ENCODE measurements around the gene GRM8.
"Not testable (repeated sequence)": the region's sequence is repeated elsewhere in the genome, so short reads cannot be mapped to it uniquely, and the experiment has no call there.

Gene GRM8

GRCh38 chr7:127029823-127030222 lies 222.9 kb downstream of the GRM8 start:
- no peak for DNase-seq (ENCODE audit: low spot score)

- DNase-seq (ENCODE audit: low spot score) = no peak
Observed at GRCh38 chr7:127021857-127022256, 230.9 kb downstream of the GRM8 start.

DNA sequence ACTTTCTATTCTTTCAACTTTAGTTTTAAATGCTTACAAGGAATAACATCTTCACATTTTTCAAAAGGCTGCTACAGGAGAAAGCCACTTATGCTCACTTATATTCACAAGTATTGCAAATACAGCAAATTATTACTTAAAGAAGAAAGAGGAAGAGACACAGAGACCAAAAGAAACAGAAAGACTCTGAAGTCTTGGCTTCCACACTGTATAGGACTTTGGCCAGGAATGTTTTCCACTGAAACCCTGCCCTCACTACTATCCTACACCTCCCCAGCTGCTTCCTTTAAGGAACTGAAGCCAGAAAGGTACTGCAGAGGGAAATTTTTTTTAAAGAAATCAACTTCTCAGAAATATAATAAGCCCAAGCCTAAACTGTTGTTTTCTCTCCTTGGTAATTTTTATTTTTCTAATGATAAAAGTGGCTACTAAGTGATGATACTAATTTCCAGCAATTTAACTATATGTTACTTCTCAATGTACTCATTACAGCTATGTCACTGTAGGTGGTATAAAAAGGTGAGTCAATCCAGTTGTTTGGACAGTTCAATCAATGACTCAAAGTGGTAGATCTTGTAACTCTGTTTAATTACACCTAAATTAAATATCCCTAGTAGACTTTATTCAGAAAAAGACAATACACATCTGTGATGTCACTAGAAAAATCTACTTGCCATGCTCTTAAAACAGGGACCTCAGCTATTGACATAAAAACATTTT lies 231.6 kb downstream of the GRM8 start:
- no peak for DNase-seq (ENCODE audit: low spot score)

DNA sequence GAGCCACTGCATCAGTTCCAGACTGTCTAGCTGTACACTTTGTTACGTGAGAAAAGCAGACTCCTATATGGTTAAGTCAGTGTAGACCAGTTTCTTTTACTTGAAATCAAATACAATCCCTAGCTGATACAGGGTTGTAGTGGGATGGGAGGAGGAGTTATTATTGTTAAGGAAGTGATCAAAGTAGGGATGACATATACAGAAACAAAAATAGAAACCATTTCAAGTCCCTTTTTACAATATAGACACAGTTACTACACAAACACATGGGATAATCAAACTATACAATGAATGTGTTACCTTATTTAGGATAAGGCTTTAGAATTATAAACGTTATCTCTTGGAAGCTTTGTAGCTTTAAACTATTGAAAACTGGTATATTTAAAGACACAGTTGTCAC lies 233.9 kb downstream of the GRM8 start:
- no peak for DNase-seq (ENCODE audit: low spot score)

DNA sequence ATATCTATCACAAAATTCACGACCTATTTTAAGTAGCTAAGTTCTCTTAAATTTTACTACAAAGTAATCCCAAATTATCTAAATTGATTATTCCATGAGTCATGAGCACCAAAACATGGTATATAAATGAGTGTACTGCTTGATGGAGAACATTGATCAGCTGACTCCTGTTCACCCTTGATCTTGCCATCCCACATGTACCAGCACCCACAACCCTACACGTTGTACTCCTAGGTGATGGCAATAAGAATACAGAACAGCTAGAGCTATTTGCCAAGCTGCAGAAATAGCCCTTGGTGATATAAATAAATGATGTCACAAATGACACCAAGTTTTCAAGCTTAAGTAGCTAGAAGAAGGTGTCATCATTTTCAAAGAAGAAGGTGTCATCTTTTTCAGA lies 235.5 kb downstream of the GRM8 start:
- no peak for DNase-seq (ENCODE audit: low spot score)

DNA sequence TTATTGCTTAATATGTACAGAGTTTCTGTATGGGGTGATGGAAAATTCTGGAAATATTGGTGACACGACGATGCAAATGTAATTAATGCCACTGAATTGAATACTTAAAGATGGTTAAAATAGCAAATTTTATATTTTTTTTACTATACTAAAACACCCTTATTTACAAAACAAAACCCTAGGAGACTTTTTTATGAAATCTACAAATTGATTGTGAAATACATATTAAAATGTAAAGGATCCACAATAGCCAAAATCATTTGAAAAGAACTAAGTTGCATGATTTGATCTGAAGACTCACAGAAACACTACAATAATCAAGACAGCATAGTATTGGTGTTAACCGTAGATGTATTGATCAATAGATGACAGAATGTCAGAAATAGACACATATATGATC lies 252.0 kb downstream of the GRM8 start:
- DNase-seq (ENCODE audit: low spot score) = no peak

DNA sequence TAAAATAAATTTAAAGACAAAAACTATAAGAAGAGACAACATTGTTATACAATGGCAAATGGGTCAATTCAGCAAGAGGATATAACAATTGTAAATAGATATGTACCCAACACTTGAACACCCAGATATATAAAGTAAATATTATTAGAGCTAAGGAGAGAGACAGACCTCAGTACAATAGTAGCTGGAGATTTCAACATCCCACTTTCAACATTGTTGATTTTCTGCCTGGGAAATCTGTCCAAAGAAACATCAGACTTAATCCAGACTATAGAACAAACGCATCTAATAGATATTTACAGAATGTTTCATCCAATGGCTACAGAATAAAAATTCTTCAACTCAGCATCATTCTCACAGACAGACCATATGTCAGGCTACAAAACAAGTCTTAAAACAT lies 256.1 kb downstream of the GRM8 start:
- no peak for DNase-seq (ENCODE audit: low spot score)

DNA sequence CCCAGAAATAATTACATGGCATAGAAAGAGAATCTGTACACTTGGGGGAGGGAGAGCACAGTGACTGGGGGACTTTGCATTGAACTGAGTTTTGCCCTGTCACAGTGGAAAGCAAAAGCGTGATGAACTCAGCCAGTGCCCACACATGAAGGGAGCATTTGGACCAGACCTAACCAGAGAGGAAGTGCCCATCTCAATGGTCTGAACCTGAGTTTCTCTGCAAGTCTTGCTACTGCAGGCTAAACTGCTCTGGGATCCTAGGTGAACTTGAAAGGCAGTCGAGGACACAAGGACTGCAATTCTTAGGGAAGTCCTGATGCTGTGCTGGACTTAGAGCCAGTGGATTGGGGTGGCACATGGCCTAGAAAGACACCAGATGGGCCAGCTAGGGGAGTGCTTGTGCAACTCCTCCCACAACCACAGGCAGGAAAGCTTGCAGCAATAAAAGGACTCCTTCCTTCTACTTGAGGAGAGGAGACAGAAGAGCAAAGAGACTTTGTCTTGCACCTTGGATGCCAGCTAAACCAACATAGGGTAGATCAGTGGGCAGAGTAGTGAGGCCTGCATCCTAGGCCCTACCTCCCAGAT lies 259.0 kb downstream of the GRM8 start:
- DNase-seq (ENCODE audit: low spot score) = no peak

GRCh38 chr7:126988022-126988421 lies 264.7 kb downstream of the GRM8 start:
- DNase-seq (ENCODE audit: low spot score) = no peak

GRCh38 chr7:126979722-126980121 lies 273.0 kb downstream of the GRM8 start:
- no peak for DNase-seq (ENCODE audit: low spot score)

DNA sequence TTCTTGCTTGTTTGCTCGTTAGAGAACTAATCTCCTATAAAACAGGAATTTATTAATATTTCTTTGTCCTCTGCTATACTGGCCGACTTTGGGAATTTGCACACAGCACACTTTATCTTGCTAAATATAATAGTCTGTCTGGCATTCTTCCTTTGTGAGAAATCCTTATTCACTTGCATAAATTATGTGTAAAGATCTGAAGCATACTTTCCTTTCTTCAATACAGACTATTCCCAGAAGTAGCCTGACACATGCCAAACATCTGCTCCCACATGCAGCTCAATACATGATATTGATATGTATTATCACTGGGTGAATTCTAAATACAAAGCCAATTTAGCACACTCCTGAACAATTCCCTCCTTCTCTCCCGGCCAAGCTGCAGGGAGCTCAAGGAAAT lies 273.9 kb downstream of the GRM8 start:
- no peak for DNase-seq (ENCODE audit: low spot score)

DNA sequence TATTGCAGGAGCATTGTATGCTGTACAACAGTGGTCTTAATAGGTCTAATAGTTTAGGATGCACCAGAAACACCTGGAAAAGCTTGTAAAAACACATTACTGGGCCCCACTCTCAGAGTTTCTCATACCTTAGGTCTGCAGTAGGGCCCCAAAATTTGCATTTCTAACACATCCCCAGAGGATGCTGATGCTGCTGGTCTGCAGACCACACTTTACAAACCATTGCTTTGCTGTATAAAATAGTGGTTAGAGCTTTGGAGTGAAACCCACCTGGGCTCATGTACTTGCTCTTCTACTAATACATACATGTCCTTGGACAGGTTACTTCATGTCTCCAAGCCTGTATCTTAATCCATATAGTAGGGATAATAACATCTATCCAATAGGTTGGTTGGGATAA lies 279.7 kb downstream of the GRM8 start:
- no peak for DNase-seq (ENCODE audit: low spot score)

GRCh38 chr7:126972571-126972970 lies 280.2 kb downstream of the GRM8 start:
- no peak for DNase-seq (ENCODE audit: low spot score)

GRCh38 chr7:126959649-126960048 lies 293.1 kb downstream of the GRM8 start:
- DNase-seq (ENCODE audit: low spot score) = no peak

GRCh38 chr7:126958367-126958766 lies 294.4 kb downstream of the GRM8 start:
- no peak for DNase-seq (ENCODE audit: low spot score)

DNA sequence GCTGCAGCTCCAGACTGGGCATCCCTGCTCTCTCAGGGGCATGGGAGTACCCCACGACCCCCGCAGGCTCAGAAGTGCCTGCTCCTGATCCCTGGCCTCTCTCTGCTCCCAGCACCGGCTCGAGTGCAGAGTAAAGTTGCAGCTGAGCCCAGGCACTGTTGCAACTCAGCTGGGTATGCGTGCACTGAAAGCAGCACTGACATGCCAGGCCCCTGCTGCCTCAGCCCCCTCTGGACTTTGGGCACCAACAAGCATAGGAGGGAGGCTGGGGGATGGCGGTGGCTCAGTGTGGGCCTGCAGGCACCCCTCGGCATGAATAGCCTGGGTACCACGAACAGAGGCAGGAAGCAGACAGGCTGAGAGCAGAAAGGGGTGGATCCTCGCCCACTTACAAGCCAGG lies 295.3 kb downstream of the GRM8 start:
- no peak for DNase-seq (ENCODE audit: low spot score)

DNA sequence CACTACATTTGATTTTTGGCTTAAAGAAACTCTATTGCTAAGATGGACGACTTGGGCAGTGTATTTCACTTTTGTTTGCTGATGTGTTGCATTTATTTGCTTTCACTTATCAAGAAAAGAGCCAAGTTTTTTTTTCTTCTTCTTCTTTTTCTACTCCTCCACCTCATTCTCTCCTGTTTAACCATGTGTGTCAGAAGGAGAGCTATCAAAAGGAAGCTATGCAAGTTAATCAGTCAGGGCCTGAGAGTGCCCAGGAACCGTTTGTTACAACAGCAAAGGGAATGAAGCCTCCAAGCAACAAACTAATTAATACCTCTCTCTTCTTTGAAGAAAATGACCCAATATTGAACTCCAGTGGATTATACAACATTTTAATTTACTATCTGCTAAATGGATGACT lies 299.3 kb downstream of the GRM8 start:
- no peak for DNase-seq (ENCODE audit: low spot score)

GRCh38 chr7:126948664-126949063 lies 304.1 kb downstream of the GRM8 start:
- no peak for DNase-seq (ENCODE audit: low spot score)

DNA sequence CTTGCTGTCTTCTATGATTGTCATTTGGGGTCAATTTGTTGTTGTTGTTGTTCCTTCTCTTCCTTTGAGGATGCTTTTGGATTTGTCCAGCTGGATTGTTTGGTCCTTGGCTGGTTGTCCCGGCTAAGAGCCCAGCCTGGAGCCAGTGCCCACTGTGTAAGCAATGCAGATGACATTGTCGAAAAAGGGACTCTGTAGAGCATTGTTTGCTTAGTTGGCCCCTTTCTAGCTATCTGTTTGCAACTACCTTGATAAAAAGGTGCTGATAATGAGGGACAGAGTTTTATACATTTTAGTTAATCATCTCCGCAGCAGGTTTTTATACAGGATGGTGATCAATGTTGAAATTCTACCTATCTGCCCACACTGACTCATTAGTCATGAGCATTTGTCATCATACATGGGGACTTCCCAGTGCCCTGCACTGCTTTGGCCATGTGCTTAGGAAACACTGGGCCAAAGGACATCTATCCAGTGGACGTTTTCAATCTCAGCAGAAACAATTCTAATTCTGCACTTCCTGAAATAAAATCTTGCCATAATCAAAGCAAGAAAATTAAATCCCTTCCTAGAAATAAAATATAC lies 311.9 kb downstream of the GRM8 start:
- no peak for DNase-seq (ENCODE audit: low spot score)

DNA sequence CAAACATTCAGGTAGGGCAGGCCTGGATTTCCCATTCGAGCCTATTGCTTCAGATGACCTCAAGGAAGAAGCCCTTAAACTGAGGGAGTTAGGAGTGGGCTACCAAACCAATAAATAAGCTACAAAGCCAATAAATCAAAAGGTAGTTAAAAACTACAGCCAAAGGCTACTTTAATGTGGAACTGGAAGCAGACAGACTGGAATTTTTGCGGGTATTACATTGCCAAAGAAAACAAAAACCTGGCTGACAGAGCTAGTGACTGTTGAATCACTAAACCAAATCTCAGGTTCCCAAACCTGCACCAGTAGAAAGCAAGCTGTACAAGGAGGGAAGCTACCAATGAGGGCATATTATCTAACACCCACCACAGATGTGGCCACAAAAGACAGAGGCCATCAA lies 315.6 kb downstream of the GRM8 start:
- no peak for DNase-seq (ENCODE audit: low spot score)

DNA sequence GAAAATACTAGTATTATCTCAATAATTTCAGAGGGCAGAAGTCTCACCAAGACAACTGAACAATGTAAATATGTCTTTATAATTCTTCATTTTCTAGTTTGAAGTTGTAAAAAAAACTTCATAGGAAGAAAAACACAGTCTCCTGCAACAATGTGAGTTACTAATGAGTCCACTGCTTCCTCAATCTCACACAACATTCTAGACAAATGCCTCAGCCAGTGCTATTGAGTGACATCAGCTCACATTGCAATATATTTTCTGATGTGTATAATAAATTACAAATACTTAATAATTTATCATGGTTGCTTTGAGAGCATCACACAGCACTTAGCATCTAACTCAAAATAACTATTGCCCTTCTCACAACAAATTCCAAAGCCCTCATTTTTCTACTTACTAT lies 321.2 kb downstream of the GRM8 start:
- DNase-seq (ENCODE audit: low spot score) = no peak

- DNase-seq (ENCODE audit: low spot score) = no peak
Observed at GRCh38 chr7:126930166-126930565, 322.6 kb downstream of the GRM8 start.

- no peak for DNase-seq (ENCODE audit: low spot score)
Observed at GRCh38 chr7:126924477-126924876, 328.3 kb downstream of the GRM8 start.

DNA sequence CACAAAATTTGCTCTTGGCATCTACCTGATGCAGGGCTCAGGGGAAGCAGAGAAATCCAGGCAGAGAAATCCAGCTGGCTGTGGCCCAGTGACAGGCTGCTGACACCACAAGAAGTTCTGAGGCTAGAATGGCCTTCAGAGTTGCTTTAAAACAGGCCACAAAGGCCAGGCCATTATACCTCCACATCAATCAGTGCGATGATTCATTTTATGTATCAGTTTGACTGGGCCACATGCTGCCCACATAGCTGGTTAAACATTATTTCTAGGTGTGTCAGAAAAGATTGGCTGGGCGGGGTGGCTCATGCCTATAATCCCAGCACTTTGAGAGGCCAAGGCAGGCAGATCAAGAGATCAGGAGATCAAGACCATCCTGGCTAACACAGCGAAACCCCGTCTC lies 341.1 kb downstream of the GRM8 start:
- not testable (repeated sequence) for DNase-seq (ENCODE audit: low spot score)
